HepG2 (cell line): ENCODE data around the gene TSPAN17. TPM values are rescaled to one million over a fixed set of nuclear protein-coding genes. Genes with fewer than 3 reads are reported as not detected.

ENCODE experiments used
- CAMTA2 ChIP-seq: sonication (generic); formaldehyde crosslinking; IDR thresholded peaks from 2 replicates; pipeline ENCODE4 v1.4.0; 2020; ENCODE audit warnings: mild to moderate bottlenecking, missing genetic modification reagents, borderline replicate concordance
- CSRNP1 ChIP-seq: sonication (generic); formaldehyde crosslinking; IDR thresholded peaks from 2 replicates; pipeline ENCODE4 v1.8.1; 2023; ENCODE audit warnings: mild to moderate bottlenecking, missing genetic modification reagents
- FOXM1 ChIP-seq: sonication (generic); formaldehyde crosslinking; IDR thresholded peaks from 2 replicates; pipeline ENCODE4 v1.5.0; 2020; ENCODE audit warnings: missing genetic modification reagents
- FOXP4 ChIP-seq: sonication (generic); formaldehyde crosslinking; IDR thresholded peaks from 2 replicates; pipeline ENCODE4 v1.4.0; 2020; ENCODE audit warnings: missing genetic modification reagents
- HES4 ChIP-seq: sonication (generic); formaldehyde crosslinking; IDR thresholded peaks from 2 replicates; pipeline ENCODE4 v1.9.0; 2021; ENCODE audit warnings: mild to moderate bottlenecking, missing genetic modification reagents, borderline replicate concordance
- KAT7 ChIP-seq: IDR thresholded peaks from 2 replicates; pipeline ENCODE4 v1.6.1; 2018; ENCODE audit warnings: borderline replicate concordance, missing compliant biosample characterization
- PRMT3 ChIP-seq: sonication (generic); formaldehyde crosslinking; IDR thresholded peaks from 2 replicates; pipeline ENCODE4 v1.8.1; 2022; ENCODE audit warnings: low read depth, mild to moderate bottlenecking, moderate library complexity, missing genetic modification reagents, borderline replicate concordance
- RFX1 ChIP-seq: fragments of 450-650 bp; IDR thresholded peaks from 2 replicates; pipeline ENCODE4 v1.6.1; 2017
- SAFB2 ChIP-seq: sonication (generic); formaldehyde crosslinking; IDR thresholded peaks from 2 replicates; pipeline ENCODE4 v1.5.1; 2020; ENCODE audit warnings: missing genetic modification reagents, low read depth, mild to moderate bottlenecking, borderline replicate concordance
- TAF15 ChIP-seq: fragments of 200-400 bp; formaldehyde crosslinking; IDR thresholded peaks from one replicate; pipeline ENCODE4 v1.6.1; 2018; ENCODE audit warnings: mild to moderate bottlenecking, low read depth, low read length; ENCODE audit not compliant: poor library complexity, severe bottlenecking
- TRIM22 ChIP-seq: fragments of 450-650 bp; IDR thresholded peaks from 2 replicates; pipeline ENCODE4 v1.6.1; 2017
- ZBED4 ChIP-seq: sonication (generic); formaldehyde crosslinking; IDR thresholded peaks from 2 replicates; pipeline ENCODE4 v1.4.0; 2020; ENCODE audit warnings: missing genetic modification reagents, borderline replicate concordance
- ZBTB42 ChIP-seq: sonication (generic); formaldehyde crosslinking; IDR thresholded peaks from 2 replicates; pipeline ENCODE4 v1.5.0; 2020; ENCODE audit warnings: mild to moderate bottlenecking, missing genetic modification reagents
- ZNF251 ChIP-seq: sonication (generic); formaldehyde crosslinking; IDR thresholded peaks from 2 replicates; pipeline ENCODE4 v1.9.0; 2021; ENCODE audit warnings: mild to moderate bottlenecking, missing genetic modification reagents
- ZNF367 ChIP-seq: sonication (generic); formaldehyde crosslinking; IDR thresholded peaks from 2 replicates; pipeline ENCODE4 v1.4.0; 2020; ENCODE audit warnings: missing genetic modification reagents, borderline replicate concordance
- ZNF513 ChIP-seq: sonication (generic); formaldehyde crosslinking; conservative IDR thresholded peaks from 2 replicates; pipeline ENCODE4 v1.5.0; 2020; ENCODE audit warnings: missing genetic modification reagents
- ZSCAN12 ChIP-seq: sonication (generic); formaldehyde crosslinking; IDR thresholded peaks from 2 replicates; pipeline ENCODE4 v1.9.0; 2021; ENCODE audit warnings: mild to moderate bottlenecking, missing genetic modification reagents
- polyA plus RNA-seq, 8 experiments: library from polyadenylated mRNA; depleted of rRNA in 3 of 8; stranded (reverse) in 7 of 8; unstranded in 1 of 8; fragments of >200 nt; fragmentation: Illumina TruSeq in 4 of 8; extraction: Trizol in 4 of 8; gene quantifications; 2 replicates each; pipeline versions ENCODE4 v1.2.1 to v1.2.3, GENCODE V29; 2011 to 2016; ENCODE audit warnings: low read depth in 4 of 8, missing spikeins in 1 of 8, mixed read lengths in 1 of 8; ENCODE audit not compliant: insufficient read depth in 1 of 8
- total RNA-seq, 5 experiments: library from RNA; depleted of rRNA; stranded (reverse); fragments of >200 nt; fragmentation: Illumina TruSeq; extraction: Trizol; gene quantifications; 2 replicates each; pipeline ENCODE4 v1.2.3, GENCODE V29; 2016; ENCODE audit warnings: low read depth in 1 of 5
- TF ChIP-seq, protein P1 (sequence below): sonication (generic); formaldehyde crosslinking; IDR thresholded peaks from 2 replicates; pipeline ENCODE4 v1.8.1; 2023; ENCODE audit warnings: mild to moderate bottlenecking, inconsistent platforms, moderate library complexity, missing genetic modification reagents, borderline replicate concordance

TSPAN17 gene
- total and polyA plus RNA-seq, 2 of the 13 experiments (the other 11 are each of a cell fraction or from before 2014, with no cell fraction given), result 11.5 to 15.0 TPM

DNA sequence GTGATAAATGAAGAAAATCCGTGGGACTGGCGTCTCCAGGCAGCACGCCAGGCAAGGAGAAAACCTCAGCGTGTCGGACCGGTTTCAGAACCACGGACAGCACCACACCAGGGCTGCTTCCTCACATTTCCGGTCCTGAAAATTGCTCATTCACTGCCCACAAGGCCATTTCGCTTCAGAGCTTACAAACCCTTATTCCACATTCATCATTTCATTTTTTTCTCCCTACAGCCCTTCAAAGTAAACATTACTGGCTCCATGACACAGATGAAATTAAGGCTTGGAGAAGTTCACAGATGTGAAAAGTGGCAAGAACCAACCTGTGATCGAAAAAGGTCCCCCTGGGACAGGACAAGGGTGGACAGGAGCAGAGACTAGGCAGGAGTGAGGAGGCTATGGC, 35.8 kb upstream of the TSPAN17 start (continued):
- TF ChIP-seq CSRNP1 (no peak), TRIM22 (no peak), FOXM1 (CRISPR knock-in tag) (peak; percentile 56; the same call in 1 of the 2 replicates), RFX1 (no peak), ZNF367 (CRISPR knock-in tag) (0 out of 2 replicates have a peak, but pooled peaks have one; percentile 40), FOXP4 (CRISPR knock-in tag) (no peak), CAMTA2 (CRISPR knock-in tag) (no peak), PRMT3 (no peak), KAT7 (CRISPR knock-in tag) (no peak), ZBED4 (CRISPR knock-in tag) (peak; percentile 62; the same call in 1 of the 2 replicates), ZSCAN12 (CRISPR knock-in tag) (peak; percentile 62; the same call in 1 of the 2 replicates), SAFB2 (CRISPR knock-in tag) (no peak), ZBTB42 (CRISPR knock-in tag) (no peak), ZNF513 (no peak), ZNF251 (no peak), HES4 (0 out of 2 replicates have a peak, but pooled peaks have one; percentile 38), TAF15 (no peak)
- TF ChIP-seq, protein P1, sequence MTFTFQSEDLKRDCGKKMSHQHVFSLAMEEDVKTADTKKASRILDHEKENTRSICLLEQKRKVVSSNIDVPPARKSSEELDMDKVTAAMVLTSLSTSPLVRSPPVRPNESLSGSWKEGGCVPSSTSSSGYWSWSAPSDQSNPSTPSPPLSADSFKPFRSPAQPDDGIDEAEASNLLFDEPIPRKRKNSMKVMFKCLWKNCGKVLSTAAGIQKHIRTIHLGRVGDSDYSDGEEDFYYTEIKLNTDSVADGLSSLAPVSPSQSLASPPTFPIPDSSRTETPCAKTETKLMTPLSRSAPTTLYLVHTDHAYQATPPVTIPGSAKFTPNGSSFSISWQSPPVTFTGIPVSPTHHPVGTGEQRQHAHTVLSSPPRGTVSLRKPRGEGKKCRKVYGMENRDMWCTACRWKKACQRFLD (CRISPR knock-in tag), result no peak
